GM10248 (cell line): Measurements from ENCODE around the gene CHST8.

Experiments used
- CTCF ChIA-PET: fragments of 300-600 bp; sonication (Branson Sonifier 250); formaldehyde crosslinking; extraction: SDS; loops from one replicate; lab custom pipeline; 2021; ENCODE audit warnings: antibody characterized with exemption; lab: Yijun Ruan, JAX
- POLR2A ChIA-PET: fragments of 350-650 bp; sonication (Branson Sonifier 250); formaldehyde crosslinking; extraction: SDS; loops from one replicate; lab custom pipeline; 2020; ENCODE audit warnings: antibody characterized with exemption; lab: Yijun Ruan, JAX
- DNase-seq: peaks from one replicate; pipeline ENCODE4 v3.0.0; 2012; ENCODE audit errors: extremely low spot score
- CTCF ChIP-seq: IDR thresholded peaks from 2 replicates; pipeline ENCODE4 v1.5.1; 2012; ENCODE audit warnings: mild to moderate bottlenecking, low read depth; ENCODE audit errors: extremely low read depth, missing control alignments, control extremely low read depth

The CHST8 gene

GRCh38 chr19:33667141-33667650 lies 45.4 kb downstream of the CHST8 start:
- TF ChIP-seq CTCF = no peak
- CTCF ChIA-PET = no interaction called here
- POLR2A ChIA-PET = no interaction called here
- no peak for DNase-seq

GRCh38 chr19:33667881-33668280 lies 46.1 kb downstream of the CHST8 start:
- CTCF ChIA-PET = no interaction called here

GRCh38 chr19:33668968-33669367 lies 47.2 kb downstream of the CHST8 start:
- ChIA-PET POLR2A (no interaction called here), CTCF (no interaction called here)
- TF ChIP-seq CTCF = no peak
- DNase-seq = no peak

More at GRCh38 chr19:33667881-33668280, 46.1 kb downstream of the CHST8 start:
- TF ChIP-seq CTCF = no peak
- POLR2A ChIA-PET = no interaction called here
- no peak for DNase-seq

- POLR2A ChIA-PET = no interaction called here
- CTCF ChIA-PET = no interaction called here
- no peak for DNase-seq
- TF ChIP-seq CTCF = no peak
These were observed 47.6 kb downstream of the CHST8 start for GRCh38 chr19:33669376-33669775.

- POLR2A ChIA-PET = no interaction called here
- CTCF ChIA-PET = no interaction called here
These were observed 48.6 kb downstream of the CHST8 start for GRCh38 chr19:33670398-33670797.

GRCh38 chr19:33671211-33671610 lies 49.5 kb downstream of the CHST8 start:
- no peak for TF ChIP-seq CTCF
- ChIA-PET CTCF (no interaction called here), POLR2A (no interaction called here)
- DNase-seq = no peak

More at GRCh38 chr19:33670398-33670797, 48.6 kb downstream of the CHST8 start:
- no peak for TF ChIP-seq CTCF
- DNase-seq = no peak
